ENCODE data around the gene LYZL1.

- no peak for TF ChIP-seq CTCF (IDR thresholded peaks at IDR 0.05)
- TF ChIP-seq POLR2A (IDR thresholded peaks at IDR 0.05), result no peak
Measured at GRCh38 chr10:29327746-29328102, 38.9 kb downstream of the LYZL1 start.
